Suprapubic skin (tissue), 4 donors: ENCODE results near the gene EHF. TPM values are rescaled to one million over a fixed set of nuclear protein-coding genes. Genes with fewer than 3 reads are reported as not detected.

ENCODE experiments used
- DNase-seq, 2 donors: peaks; one replicate each; pipeline ENCODE4 v3.0.0-alpha.2; 2019; ENCODE audit warnings: low spot score in 2 of 2
- H3K27ac ChIP-seq: fragments of 200-600 bp; sonication (generic); one replicate; pipeline ENCODE4 v1.5.1; 2019
- H3K27me3 ChIP-seq: fragments of 200-600 bp; sonication (generic); one replicate; pipeline ENCODE4 v1.5.1; 2019
- H3K36me3 ChIP-seq: fragments of 200-600 bp; sonication (generic); one replicate; pipeline ENCODE4 v1.5.1; 2019
- H3K4me1 ChIP-seq: fragments of 200-600 bp; sonication (generic); one replicate; pipeline ENCODE4 v1.5.1; 2019
- H3K4me3 ChIP-seq: fragments of 200-600 bp; sonication (generic); one replicate; pipeline ENCODE4 v1.5.1; 2019; ENCODE audit warnings: mild to moderate bottlenecking
- H3K9me3 ChIP-seq: fragments of 200-600 bp; sonication (generic); one replicate; pipeline ENCODE4 v1.5.1; 2019
- EP300 ChIP-seq: sonication (generic); formaldehyde crosslinking; IDR thresholded peaks from one replicate; pipeline ENCODE4 v1.6.1; 2017; ENCODE audit warnings: antibody characterized with exemption
- POLR2A ChIP-seq, 2 donors: fragments of 450-650 bp; IDR thresholded peaks; one replicate each; pipeline ENCODE4 v1.6.1; 2017; ENCODE audit warnings: antibody characterized with exemption in 2 of 2, mild to moderate bottlenecking in 2 of 2, moderate library complexity in 2 of 2
- POLR2AphosphoS5 ChIP-seq, 3 donors: sonication (generic); formaldehyde crosslinking; IDR thresholded peaks; one replicate each; pipeline ENCODE4 v1.6.1; 2017; ENCODE audit warnings: antibody characterized with exemption in 3 of 3
- WGBS: methylation state at CpG from one replicate; pipeline ENCODE4 v1.1.5; 2018; 5-methylcytosine and 5-hydroxymethylcytosine counted together
- total RNA-seq, 4 donors: library from RNA; depleted of rRNA; stranded (reverse); fragments of >200 nt; gene quantifications; one replicate each; pipeline ENCODE4 v1.1.0, GENCODE V29; 2016
- TF ChIP-seq, protein P1 (sequence below), 2 donors: fragments of 200-600 bp in 1 of 2; fragments of 450-650 bp in 1 of 2; sonication (generic) in 1 of 2; IDR thresholded peaks; one replicate each; pipeline ENCODE4 v1.5.1; 2016 to 2019; ENCODE audit warnings: antibody characterized with exemption in 2 of 2, mild to moderate bottlenecking in 1 of 2, moderate library complexity in 1 of 2

Gene EHF
- total RNA-seq, 4 donors from 2014 or later: 99.2 to 138 (median 118) TPM

DNA sequence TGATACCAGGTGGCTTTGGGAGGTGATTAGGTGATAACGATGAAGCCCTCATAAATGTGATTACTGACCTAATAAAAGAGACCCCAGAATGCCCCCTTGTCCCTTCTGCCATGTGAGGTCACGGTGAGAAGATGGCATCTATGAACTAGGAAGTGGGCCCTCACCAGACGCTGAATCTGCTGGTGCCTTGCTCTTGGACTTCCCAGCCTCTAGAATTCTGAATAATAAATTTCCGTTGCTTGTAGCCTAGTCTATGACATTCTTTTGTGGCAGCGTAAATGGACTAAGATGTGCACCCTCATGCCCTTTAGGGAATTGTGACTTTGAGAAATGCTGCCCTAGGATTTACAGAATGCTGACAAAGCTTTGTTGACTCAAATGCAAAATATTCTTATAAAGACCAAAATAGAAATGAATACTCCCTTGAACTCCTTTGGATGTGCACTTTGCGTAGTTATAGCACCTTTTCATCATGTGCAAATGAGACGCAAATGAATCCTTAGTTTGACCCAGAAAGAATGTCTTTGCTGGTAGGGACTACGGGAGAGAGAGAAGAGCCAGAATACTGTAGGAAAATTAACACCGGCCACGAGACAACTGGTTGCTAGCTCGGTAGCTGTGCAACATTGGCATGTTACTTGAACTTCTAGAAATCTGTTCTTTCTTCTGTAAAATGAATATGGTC is 24.8 kb upstream of the EHF start:
- Histone ChIP-seq H3K27me3 (no peaks in the 10 kb centered on the region), H3K9me3 (no peaks in the 10 kb centered on the region), H3K27ac (no peak overlapping the region), H3K4me1 (peaks cover 19% of the 10 kb centered on the region), H3K4me3 (no peak overlapping the region), H3K36me3 (no peaks in the 10 kb centered on the region)
- TF ChIP-seq, protein P1, sequence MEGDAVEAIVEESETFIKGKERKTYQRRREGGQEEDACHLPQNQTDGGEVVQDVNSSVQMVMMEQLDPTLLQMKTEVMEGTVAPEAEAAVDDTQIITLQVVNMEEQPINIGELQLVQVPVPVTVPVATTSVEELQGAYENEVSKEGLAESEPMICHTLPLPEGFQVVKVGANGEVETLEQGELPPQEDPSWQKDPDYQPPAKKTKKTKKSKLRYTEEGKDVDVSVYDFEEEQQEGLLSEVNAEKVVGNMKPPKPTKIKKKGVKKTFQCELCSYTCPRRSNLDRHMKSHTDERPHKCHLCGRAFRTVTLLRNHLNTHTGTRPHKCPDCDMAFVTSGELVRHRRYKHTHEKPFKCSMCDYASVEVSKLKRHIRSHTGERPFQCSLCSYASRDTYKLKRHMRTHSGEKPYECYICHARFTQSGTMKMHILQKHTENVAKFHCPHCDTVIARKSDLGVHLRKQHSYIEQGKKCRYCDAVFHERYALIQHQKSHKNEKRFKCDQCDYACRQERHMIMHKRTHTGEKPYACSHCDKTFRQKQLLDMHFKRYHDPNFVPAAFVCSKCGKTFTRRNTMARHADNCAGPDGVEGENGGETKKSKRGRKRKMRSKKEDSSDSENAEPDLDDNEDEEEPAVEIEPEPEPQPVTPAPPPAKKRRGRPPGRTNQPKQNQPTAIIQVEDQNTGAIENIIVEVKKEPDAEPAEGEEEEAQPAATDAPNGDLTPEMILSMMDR (IDR thresholded peaks at IDR 0.05): no peak
- no peak for TF ChIP-seq POLR2AphosphoS5 (IDR thresholded peaks at IDR 0.05)
- no peak for TF ChIP-seq POLR2A (IDR thresholded peaks at IDR 0.05)
- no peak for TF ChIP-seq EP300
- DNase-seq: no peak
- WGBS: 91% methylated on average over 11 of the region's 11 CpGs

DNA sequence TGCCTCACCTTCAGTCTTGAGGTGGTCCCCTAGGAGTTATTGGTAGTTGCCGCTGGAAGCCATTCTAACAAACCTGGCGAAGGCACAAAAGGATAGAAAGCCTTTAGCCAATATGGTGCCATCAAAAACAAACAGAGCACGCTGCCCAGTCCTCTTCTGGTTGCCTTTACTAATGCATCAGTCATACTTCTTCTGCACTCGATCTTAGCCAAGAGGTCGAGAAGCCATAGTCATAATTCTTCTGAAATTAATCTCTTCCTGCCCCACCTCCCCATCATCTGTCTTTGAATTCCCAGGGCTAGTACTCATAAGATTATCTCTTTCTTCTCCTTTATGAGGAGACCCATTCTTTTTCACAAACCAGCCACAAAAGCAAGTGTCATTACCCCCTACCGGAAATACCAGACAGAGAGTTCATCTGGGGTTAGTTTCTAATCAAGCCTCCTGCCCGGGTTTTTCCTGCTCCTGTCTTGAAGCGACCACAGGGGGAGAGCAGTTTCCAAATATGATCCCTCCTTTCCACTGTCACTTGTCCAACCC is 21.4 kb upstream of the EHF start:
- H3K4me3 ChIP-seq: no peak overlapping the region
- no peak for TF ChIP-seq EP300
- TF ChIP-seq POLR2AphosphoS5 (IDR thresholded peaks at IDR 0.05): no peak
- no peak for TF ChIP-seq POLR2A (IDR thresholded peaks at IDR 0.05)
- TF ChIP-seq, protein P1 (IDR thresholded peaks at IDR 0.05): no peak
- H3K4me1 ChIP-seq: peaks cover 34% of the 10 kb centered on the region
- no peaks in the 10 kb centered on the region for H3K36me3 ChIP-seq
- WGBS: 60% methylated on average over 8 of the region's 8 CpGs
- no peaks in the 10 kb centered on the region for H3K27me3 ChIP-seq
- no peaks in the 10 kb centered on the region for H3K9me3 ChIP-seq
- no peak for DNase-seq
- no peak overlapping the region for H3K27ac ChIP-seq

DNA sequence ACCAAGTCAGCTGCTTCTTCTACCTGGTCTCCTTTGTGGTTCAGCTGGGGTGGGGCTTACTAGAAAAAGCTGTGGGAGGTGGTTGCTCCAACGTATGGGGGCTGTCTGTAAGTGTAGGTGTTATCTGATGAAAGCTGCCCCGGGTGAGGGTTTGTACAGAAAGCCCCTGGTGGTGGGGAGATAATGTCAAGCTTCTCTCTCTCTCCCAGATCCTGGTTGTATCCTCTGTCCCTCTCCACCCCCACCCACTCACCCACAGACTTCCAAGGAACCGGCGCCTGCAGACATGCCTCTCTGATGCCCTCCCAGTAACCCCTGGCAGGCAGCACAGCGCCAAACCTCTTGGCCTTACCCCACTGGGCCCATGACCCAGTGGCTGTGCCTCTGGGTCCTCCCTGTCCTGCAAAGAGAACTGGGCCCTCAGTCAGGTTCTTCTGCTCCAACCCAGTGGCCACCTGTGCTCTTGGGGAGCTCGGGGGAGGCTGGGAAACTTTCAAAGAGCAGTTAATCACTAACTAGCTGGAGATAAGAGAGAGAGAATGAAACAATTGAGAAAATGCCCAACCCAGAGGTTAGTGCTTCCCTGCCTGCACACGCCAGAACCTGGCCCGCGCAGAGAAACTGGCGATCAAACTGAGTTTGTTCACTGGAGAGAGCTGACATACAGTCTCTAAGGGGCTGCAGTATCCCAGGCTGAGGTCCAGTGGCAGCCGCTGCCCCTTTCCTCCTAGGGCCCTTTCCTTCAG is 20.4 kb upstream of the EHF start:
- no peaks in the 10 kb centered on the region for H3K36me3 ChIP-seq
- H3K4me3 ChIP-seq: no peak overlapping the region
- H3K4me1 ChIP-seq: peaks cover 34% of the 10 kb centered on the region
- peak overlapping the region; percentile 15 for H3K27ac ChIP-seq
- TF ChIP-seq, protein P1 (IDR thresholded peaks at IDR 0.05): no peak
- TF ChIP-seq POLR2A (IDR thresholded peaks at IDR 0.05) (no peak), EP300 (no peak), POLR2AphosphoS5 (IDR thresholded peaks at IDR 0.05) (no peak)
- no peaks in the 10 kb centered on the region for H3K27me3 ChIP-seq
- 53% methylated on average over 11 of the region's 11 CpGs for WGBS
- DNase-seq: no peak
- H3K9me3 ChIP-seq: no peaks in the 10 kb centered on the region

DNA sequence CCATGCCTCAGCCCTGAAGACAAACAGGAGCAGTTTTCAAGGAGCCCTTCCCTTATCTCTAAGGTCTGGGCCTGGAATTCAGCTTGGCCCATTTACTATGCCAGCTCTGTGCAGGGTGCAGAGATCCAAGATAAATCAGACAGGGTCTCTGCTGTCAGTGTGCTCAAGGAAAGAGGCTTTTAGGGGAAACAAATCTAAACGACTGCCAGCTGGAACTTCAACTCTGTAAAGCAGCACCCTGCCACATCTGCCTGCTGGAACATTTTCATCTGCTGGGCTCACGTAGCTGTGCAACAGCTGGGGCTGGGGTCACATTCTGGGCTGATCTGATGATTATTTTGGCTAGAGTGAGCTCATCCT is 19.8 kb upstream of the EHF start:
- Histone ChIP-seq H3K4me1 (peaks cover 34% of the 10 kb centered on the region), H3K36me3 (no peaks in the 10 kb centered on the region), H3K27ac (peak overlapping the region; percentile 15), H3K9me3 (no peaks in the 10 kb centered on the region), H3K27me3 (no peaks in the 10 kb centered on the region), H3K4me3 (no peak overlapping the region)
- WGBS: 7% methylated on average over 2 of the region's 2 CpGs
- TF ChIP-seq, protein P1 (IDR thresholded peaks at IDR 0.05): no peak
- no peak for TF ChIP-seq POLR2AphosphoS5 (IDR thresholded peaks at IDR 0.05)
- TF ChIP-seq POLR2A (IDR thresholded peaks at IDR 0.05): no peak
- no peak for TF ChIP-seq EP300
- no peak for DNase-seq

DNA sequence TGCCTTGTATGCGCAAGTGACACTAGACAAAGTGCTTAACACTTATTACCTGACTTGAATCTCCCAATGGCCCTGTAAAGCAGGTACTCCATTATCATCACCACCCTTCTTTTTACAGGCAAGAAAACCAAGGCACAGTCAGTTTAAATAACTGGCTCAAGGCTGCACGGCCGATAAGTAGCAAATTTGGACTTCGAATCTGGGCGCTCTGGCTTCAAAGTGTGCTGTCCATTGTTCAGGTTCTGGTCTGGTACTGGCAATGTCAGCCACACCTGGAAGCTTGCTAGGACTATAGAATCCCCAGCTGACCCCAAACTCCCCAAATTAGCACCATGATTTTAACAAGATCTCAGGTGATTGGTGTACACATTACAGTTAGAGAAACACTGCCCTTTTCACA is 19.3 kb upstream of the EHF start:
- 81% methylated on average over 5 of the region's 5 CpGs for WGBS
- no peaks in the 10 kb centered on the region for H3K9me3 ChIP-seq
- no peak overlapping the region for H3K27ac ChIP-seq
- no peak for DNase-seq
- H3K4me3 ChIP-seq: no peak overlapping the region
- peaks cover 34% of the 10 kb centered on the region for H3K4me1 ChIP-seq
- H3K27me3 ChIP-seq: no peaks in the 10 kb centered on the region
- H3K36me3 ChIP-seq: no peaks in the 10 kb centered on the region
- TF ChIP-seq EP300 (no peak), POLR2AphosphoS5 (IDR thresholded peaks at IDR 0.05) (no peak), POLR2A (IDR thresholded peaks at IDR 0.05) (no peak)
- TF ChIP-seq, protein P1 (IDR thresholded peaks at IDR 0.05): no peak
